D341Med (cell line): ENCODE data around the gene DOC2B.

Source experiments
- DNase-seq: peaks from one replicate; pipeline ENCODE4 v3.0.0; 2012; ENCODE audit warnings: low spot score

The DOC2B gene

DNA sequence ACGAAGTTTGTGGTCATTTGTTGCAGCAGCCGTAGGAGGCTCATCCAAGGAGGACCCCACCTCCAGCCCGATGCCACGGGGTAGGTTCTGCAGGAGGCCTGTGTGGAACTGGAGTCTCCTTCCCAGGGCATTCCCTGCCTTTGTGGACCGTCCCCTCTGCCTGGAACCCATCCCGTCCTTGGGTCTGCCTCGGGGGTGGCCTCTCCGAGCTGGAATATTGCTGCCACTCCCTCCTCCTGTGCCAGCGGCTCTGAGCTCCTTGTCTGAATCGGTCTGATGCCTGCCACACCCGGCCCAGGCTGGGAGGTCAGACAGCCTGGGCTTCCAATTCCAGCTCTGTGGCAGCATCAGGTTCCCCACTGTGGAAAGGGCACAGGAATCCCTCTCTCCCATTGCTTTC lies 18.8 kb downstream of the DOC2B start:
- DNase-seq = no peak

DNA sequence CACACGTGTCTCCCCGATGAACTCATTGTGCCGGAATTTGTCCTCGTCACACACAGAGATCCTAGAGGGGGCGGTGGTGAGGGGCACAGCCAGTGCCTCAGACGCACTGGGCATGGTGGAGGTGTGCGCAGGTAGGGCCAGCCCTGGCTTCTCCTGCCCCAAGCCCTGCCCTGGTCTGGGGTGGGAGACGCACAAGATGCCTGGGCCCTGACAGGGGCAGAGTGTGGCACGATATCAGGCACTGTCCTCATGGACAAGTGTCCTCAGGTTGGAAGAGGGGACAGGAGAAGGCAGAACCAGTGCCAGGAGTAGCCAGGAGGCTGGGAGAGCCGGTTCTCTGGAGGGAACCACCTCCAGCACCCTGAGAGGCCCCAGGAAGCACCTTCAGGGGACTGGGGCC lies 20.0 kb downstream of the DOC2B start:
- DNase-seq = no peak

DNA sequence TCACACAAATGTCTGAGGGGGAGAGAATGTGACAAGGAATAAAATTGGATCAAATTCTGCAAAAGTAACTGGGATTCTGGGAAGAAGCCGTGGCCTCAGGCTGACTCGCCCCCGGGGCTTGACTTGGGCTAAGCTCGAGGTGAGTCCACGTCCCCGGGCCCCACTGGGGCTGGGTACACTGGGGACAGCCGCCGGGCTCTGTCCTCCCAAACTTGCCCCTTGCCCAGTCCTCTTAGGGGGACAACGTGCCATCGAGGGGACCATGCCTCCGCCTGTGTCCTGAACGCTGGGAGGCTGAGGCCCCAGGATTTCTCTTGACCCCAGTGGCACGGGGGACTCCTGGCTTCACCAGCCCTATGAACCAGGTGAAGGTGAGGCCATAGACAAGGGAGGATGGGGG lies 21.1 kb downstream of the DOC2B start:
- no peak for DNase-seq

DNA sequence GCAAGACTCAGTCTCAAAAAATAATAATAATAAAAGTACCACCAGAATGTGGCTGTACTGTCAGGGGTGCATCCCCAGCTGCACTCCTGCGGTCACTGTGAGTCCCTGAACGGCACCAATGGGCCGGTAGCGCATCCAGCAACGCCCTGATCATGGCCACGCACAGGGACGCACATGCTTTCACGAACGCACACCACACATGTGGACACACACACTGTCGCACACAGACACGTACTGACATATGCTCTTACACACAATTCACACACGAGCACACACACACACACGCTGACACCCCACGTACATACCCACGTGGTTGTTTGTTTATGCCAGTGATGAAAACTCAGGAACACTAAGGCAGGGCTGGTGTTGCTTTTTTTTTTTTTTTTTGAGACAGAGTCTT lies 21.8 kb downstream of the DOC2B start:
- no peak for DNase-seq

DNA sequence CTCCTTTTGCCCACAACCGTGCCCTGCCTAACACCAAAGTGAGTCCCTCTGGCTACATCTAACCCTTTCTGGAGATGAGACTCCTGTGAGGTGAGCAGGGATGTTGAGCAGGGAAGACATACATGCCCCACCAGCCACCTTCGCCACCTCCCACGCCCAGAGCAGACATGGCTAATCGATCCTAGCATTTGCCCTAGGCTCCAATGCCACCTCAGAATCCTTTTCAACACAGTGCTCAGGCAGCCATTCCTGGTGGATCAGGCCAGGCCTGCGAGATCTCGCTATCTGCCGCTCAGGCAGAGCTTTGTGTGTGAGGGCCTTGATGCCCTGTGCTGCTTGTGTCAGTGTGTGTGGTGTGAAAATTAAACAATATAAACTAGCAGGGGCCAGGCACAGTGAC lies 23.1 kb downstream of the DOC2B start:
- no peak for DNase-seq

DNA sequence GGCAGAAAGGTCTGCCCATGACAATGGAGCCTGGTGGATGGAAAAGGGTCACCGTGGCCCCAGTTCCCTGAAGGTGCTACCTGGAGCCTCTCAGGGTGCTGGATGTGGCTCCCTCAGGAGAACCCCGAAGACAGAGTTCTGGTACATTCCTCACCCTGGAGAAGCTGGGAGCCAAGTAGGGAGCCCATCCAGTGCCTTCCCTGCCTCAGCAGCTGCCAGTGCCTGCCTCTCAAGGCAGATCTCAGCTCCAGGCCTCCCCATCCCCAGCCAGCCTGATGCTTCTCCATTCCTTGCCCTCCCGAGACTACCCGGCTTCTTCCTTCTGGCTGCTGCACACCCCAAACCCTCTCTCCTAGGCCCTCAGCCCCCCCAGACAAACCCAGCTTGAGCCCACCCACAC lies 23.5 kb downstream of the DOC2B start:
- no peak for DNase-seq

DNA sequence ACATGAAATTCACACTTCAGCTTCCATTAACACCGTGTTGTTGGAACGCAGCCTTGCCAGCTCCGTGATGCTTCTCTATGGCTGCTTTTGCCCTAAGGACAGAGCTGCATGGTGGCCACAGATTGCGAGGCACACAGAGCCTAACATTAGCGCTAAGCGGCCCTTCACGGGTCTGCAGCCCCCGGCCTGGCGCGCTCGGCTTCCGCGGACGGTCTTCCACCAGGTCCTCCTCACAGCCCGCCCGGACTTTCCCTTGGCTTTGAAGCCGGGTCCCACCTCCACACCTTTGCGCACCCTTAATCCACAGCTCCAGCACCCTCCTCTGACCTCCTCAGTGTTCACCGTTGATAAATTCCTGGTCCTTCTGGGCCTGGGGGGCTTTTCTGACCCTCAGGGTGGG lies 24.5 kb downstream of the DOC2B start:
- DNase-seq = no peak

DNA sequence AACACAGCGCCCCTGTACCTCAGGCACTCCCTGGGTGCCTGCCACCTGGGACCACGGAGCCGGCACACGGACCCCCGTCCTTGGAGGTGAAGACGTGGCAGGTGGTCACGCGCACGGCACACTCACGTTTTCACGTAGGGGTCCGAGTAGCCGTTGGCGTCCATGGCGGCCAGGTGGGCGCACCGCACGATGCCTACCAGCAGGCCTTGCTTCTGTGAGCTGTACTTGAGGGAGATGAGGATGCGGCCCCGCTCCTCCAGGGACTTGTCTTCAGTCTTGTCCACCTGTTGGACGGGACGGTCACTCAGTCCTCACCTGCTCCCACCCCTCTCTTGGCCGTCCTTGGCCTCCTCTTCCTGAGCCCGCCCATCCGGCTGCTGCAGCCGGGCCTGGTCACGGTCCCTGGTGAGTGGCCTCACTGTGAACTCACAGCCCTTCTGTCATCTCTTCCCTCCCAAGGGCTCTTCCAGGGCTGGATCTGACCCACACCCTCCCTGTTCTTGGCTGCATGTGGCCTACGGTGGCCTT lies 25.3 kb downstream of the DOC2B start:
- DNase-seq = no peak

DNA sequence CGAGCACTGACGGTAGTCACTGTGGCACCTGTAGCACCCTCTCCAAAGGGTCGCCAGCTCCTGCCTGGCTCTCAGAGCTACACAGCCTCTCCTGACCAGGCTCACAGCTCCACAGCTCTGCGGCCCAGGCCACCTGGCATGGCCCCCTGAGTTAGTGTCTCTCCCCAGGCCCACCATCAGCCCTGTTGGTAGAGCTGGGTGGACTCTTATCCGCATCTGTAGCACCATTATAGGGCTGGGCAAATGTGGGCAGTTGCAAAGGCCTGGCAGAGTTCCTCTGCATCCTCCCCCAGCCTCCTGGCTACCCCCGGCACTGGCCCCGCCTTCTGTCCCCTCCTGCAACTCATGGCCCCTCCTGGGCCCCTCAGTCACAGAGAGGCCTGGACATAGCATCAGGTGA lies 25.9 kb downstream of the DOC2B start:
- no peak for DNase-seq

DNA sequence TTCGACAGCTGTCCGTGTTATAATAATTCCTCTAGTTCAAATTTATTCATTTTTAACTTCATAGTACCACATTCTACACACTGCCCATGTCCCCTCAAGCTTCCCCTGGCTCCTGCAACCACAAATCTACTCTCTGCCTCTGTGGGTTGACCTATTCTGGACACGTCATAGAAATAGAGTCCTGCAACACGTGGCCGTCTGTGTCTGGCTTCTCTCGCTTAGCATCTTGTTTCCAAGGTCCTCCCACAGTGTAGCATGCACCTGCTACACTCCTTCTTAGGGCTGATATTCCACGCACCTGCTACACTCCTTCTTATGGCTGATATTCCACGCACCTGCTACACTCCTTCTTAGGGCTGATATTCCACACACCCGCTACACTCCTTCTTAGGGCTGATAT lies 27.6 kb downstream of the DOC2B start:
- DNase-seq = no peak

DNA sequence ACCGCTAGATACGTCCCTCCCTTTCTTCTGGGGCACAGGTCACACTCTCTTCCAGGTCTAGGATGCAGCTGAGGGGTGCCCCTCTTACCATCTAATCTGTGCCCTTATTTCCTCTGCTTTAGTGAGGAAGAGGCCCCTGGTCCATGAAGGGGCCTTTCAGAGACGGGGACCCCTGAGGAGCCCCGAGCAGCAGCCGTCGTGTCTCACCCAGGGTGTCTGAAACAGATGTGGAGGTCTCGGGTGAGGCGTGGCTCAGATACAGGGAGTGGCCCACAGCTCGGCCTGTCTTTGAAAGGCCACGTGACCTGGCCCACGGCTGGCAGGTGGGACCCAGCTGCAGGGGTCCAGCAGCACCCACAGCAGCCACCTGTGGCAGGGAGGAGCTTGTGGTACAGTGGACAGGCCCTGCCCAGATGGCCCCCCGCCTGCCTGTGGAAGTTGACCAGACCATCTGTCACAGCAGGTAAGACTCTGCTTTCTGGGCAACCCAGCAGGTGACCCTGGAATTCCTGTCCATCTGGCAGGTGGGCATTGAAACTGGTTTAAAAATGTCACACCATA lies 28.5 kb downstream of the DOC2B start:
- DNase-seq = no peak

DNA sequence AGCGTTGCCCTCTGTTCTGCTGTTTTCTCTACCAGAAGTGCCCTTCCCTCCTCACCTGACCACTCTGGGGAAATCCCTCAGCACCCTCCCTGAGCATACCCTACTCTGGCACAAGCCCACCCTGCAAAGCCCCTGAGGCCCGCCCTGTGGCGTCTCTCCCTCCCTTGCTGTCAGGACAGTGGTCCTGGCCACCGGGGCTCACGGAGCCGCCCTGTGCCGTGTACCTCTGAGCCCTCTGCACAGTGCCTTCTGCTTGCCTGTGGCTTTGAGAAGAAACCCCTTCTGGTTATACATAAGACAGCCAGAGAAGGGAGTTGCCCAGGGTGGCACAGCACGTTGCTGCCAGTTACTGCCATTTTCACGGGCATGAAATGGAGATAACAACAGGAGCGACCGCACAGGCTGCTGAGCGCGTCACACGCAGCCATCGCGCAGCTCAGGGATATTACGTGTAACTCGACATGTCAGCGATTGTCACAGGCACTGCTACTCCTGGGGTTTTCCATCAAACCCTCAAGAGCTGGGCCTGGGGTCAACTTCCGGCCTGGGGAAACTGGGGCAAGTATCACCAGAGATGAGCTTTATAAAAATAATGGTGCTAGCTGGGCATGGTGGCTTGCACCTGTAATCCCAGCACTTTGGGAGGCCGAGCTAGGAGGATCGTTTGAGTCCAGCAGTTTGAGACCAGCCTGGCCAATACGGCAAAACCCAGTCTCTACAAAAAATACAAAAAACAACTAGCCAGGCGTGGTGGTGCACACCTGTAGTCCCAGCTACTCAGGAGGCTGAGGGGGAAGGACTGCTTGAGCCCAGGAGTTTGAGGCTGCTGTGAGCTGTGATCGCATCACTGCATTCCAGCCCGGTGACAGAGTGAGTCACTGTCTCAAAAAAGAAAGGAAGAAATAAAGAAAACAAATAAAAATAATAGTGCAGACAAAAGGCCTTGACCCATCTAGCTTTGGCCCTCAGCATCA lies 29.3 kb downstream of the DOC2B start:
- no peak for DNase-seq

DNA sequence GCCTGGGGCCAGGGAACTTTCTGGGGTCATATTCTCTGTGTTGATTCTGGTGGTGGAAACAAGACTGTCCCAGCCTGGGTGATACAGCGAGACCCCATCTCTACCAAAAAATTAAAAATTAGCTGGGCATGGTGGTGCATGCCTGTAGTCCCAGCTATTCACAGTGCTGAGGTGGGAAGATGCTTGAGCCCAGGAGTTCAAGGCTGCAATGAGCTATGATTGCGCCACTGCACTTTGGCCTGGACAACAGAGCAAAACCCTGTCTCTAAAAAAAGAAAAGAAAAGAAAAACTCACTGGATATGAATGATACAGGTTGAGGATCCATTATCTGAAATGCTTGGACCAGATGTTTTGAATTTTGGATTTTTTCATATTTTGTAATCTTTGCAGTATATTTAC lies 30.4 kb downstream of the DOC2B start:
- DNase-seq = no peak

DNA sequence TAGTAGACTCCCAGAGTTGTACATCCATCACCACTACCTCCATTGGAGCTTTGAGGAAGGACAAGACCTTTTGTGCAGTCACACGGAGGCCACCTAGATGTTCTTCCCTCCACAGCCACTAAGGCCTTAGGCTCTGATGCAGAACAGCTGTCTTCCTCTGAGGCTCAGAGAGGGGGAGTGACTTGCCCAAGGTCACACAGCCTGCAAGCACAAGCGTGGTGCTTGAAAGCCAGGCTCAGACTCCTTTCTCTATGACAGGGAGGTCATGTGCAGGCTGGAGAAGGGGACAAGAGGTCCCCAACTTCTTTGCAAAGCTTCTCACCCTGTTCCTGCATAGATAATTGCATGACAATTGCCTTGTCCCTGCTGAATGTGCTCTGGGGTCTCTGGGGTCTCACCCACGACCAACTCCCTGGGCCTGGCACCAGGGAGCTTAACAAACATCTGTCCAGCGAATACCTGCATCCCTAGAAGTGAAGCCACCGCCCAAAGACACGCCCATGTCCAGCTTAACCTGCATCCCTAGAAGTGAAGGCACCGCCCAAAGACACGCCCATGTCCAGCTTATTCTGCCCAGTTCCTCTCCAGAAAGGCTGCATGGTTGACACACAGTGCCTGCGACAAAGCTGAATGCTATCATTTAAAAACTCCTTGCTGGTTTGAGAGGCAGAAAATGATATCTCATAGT lies 31.4 kb downstream of the DOC2B start:
- DNase-seq = no peak

DNA sequence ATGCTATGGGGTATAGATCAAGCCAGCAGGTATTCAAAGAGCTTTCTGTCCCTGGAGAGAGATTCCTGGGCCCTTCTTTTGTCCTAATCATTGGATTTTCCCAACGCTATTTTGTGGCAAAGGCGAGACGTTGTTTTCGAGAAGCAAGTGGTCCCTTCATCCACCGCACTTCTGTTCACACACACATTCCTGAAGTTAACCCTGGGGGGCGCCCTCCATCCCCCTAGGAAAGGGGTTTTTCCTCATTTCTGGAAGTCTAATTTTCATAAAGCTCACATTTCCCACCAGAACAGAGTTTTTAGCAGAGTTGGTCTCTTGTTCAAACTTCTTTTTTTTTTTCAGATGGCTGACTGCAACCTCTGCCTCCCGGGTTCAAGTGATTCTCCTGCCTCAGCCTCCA lies 32.2 kb downstream of the DOC2B start:
- DNase-seq = no peak

DNA sequence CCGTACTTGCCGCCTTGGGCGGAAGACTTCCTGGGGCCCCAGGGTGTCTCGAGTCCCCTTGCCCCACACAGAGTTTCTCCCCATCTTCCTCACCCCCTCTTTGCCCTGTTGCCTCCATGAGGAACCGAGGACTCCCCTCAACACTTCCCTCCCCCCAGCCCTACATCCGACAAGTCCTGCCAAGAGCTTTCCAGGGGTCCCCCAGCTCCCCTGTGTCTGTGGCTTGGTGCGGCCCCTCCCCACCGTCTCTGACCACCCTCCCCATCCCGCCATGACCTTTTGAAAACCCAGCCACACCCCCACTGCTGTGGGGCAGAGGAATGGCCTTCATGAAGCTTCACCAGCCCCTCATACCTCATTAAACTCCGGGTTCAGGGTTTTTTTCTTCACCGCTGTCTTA lies 32.7 kb downstream of the DOC2B start:
- DNase-seq = no peak

DNA sequence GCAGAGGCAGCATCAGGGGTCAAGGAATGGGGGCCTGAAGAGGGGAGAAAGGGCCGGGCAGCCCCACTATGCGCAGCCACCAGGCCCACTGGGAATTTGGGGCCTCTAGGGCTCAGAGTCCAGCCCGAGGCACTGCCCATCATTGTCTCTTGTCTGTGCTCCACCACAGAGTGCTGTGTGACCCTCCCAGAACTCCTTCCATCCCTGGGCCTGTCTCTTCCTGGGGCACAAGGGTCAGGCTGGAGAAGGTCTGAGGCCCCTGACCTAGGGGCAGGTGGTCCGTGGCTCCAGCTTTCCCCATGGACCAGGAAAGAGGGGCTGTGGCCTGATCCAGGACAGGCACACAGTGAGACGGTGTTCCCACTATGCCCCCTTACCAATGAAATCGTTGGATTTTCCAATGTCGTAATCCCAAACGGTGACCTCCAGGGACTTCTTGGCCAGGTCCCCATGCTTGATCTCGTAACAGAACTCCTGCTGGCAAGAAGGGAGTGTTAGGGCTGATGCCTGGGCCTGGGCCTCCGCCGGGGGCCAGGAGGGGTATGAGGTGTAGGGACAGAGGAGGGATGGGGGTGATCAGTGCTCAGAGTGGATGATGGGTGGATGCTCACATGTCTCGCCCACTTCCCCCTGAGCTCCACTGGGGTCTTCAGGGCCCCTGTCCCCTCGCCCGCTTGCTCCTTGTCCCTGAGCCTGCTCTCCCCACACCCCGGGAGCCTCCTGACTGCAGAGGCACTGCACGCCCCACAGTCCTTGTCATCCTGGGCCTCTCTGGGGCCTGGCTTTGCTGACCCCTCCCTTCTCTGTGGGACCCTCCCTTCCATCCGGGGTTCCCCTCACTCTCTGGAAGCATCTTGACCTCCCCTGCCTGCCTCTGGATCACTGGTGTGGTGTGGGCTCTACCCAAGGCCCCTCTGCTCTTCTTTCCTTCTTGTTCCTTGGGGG lies 33.4 kb downstream of the DOC2B start:
- DNase-seq = no peak

DNA sequence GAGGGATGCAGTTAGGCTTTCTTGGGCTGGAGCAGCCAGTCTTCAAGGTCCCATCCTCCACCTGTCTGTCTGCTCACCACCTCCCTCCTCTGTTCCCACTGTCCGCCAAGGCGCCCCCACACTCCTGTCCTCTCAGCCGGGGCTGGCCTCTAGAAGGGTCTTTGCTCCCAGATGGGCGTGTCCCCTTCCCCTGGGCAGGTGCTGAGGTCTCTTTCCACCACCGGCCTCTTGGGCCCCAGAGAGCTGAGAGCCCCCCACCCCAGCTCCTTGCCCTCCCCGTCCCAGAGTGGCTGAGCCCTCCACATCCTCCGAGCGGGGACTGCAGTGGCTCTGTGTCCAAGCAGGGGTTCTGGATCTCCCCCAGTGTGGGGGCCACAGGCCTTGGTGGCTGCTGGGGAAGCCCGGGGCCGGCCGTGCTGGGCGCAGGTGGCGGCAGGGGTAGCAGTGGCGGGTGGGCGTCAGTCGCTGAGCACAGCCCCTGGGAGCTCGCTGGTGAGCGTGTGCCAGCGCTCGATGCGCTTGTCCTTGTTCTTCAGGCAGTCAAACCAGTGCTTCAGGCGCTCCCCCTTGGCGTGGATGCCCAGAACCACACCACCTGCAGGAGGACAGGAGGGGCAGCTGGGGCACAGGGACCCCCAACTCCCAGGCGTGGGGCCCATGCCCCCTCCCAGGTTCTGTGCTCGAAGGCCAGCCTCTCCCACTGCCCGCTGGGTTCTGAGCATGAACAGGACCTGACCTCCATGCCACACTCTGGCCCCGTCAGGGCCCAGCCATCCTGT lies 34.3 kb downstream of the DOC2B start:
- DNase-seq = no peak

DNA sequence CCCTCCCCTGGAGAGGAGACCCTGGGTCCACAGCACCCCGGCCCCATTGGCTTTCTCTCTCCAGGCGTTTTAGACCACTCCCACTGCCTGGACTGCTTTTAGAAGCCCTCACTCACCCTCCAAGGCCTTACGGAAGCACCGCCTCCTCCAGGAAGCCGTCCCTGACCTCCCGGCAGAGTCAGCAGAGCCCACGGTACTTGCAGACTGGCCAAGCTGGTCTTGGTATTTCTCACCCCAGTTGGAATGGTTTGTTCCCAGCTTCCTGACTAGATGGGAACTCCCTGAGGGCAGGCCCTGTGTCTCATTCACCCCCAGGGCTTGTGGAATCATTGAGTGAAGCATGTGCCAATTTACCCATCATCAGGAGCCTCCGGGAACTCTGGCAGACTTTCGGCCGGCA lies 34.9 kb downstream of the DOC2B start:
- no peak for DNase-seq

DNA sequence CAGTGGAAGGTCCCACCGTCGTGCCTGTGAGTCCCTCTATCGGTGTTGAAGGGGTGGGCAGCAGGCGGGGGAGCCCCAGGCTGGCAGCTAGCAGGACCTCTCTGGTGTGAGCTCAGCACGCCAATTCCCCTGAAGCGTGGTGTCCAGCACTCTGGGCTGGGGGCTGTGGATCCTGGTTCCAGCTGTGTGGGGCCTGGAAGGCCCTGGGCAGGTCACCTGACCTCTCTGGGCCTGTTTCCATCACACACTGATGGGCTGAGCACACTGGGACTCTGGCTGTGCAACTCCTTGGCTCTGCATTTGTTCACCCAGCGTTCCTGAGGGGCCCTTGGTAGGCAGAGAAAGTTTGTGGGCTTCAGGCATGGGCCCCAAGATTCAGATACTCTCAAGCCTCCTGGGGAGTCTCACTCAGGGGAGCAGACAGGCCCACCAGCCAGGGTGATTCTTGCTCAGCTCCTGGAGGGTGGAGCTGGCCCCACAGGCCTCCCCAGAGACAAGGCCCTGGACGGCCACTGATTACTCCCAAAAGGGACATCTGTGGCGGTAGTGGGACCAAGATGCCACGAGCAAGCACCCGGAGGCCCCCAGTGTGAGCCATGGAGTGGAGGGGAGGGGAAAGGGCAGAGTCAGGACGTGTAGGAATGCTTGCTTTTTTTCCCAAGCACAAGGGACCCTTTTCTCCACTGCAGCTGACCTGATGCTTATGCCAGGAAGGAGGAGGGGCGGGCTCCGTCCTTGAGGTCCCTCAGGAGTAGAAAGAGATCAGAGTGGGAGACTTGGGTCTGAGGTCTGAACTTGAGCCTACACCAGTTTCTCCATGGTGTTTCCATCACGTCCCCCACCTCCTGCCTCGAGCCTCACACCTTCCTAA lies 35.5 kb downstream of the DOC2B start:
- DNase-seq = no peak
